Calu3 (cell line): ENCODE data around the gene CACNA2D2. TPM values are rescaled to one million over a fixed set of nuclear protein-coding genes. Genes with fewer than 3 reads are reported as not detected.

Experiments
- BruUV-seq: library from RNA; stranded (reverse); fragments of 400-500 nt; replicated peaks from 2 replicates; lab custom pipeline; 2021; lab: Mats Ljungman, UMichigan
- CTCF ChIA-PET: fragments of 300-600 bp; sonication (Branson Sonifier 250); formaldehyde crosslinking; loops from one replicate; lab custom pipeline; 2022; ENCODE audit warnings: antibody characterized with exemption; lab: Charles Lee
- DNase-seq: peaks from one replicate; pipeline ENCODE4 v3.0.0; 2022
- H3K27ac Mint-ChIP-seq: one replicate; pipeline ENCODE4 v1.8.0; 2022; ENCODE audit warnings: mixed read lengths; ENCODE audit not compliant: unreplicated experiment
- H3K27me3 Mint-ChIP-seq: one replicate; pipeline ENCODE4 v1.8.0; 2022; ENCODE audit warnings: mixed read lengths; ENCODE audit not compliant: unreplicated experiment
- H3K36me3 Mint-ChIP-seq: one replicate; pipeline ENCODE4 v1.8.0; 2022; ENCODE audit warnings: mild to moderate bottlenecking, moderate library complexity, mixed read lengths; ENCODE audit not compliant: insufficient read depth, unreplicated experiment
- H3K4me1 Mint-ChIP-seq: one replicate; pipeline ENCODE4 v1.8.0; 2022; ENCODE audit warnings: mild to moderate bottlenecking, low read depth, mixed read lengths; ENCODE audit not compliant: unreplicated experiment
- H3K4me3 Mint-ChIP-seq: one replicate; pipeline ENCODE4 v1.8.0; 2022; ENCODE audit warnings: mild to moderate bottlenecking, low read depth, moderate library complexity, mixed read lengths; ENCODE audit not compliant: unreplicated experiment
- H3K9me3 Mint-ChIP-seq: one replicate; pipeline ENCODE4 v1.8.0; 2022; ENCODE audit warnings: low read depth, mixed read lengths; ENCODE audit not compliant: unreplicated experiment
- intact Hi-C: fragments of 100-400 bp; cut with micrococcal nuclease; formaldehyde crosslinking; loops from one replicate; pipeline ENCODE4 v1.10.0; 2022; ENCODE audit not compliant: unreplicated experiment
- total RNA-seq: library from RNA; stranded (reverse); gene quantifications from 2 replicates; pipeline ENCODE4 v1.2.3, GENCODE V29; 2022
- TF ChIP-seq, protein P1 (sequence below): fragments of 200-600 bp; IDR thresholded peaks from one replicate; pipeline ENCODE4 v1.8.0; 2022; ENCODE audit warnings: antibody characterized with exemption; ENCODE audit not compliant: unreplicated experiment

Gene CACNA2D2
- total RNA-seq, 1 experiment from 2014 or later = 0.12 TPM

DNA sequence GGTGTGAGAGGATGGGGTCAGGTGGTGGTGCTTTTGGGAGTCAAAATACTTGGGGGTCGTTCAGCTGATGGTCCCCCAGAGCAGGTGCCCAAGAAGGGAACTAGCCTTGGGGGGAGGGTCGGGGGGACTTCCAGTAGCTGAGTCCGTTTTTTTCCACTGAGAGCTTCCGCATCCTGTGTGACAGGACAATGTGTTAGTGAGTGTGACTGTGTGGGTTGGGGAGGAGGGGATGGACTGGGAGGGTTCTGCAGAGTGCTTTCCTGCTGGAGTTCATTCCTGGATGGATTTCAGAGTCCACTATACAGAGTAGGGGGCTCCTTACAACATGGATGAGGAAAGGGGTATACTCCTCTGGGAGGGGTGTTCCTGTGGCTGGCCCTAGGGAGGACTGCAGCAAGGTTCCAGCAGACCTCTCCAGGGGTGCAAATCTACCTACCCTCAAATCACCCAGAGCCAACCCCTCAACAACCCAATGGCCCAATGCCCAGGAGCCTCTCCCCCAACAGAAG is 180.3 kb downstream of the CACNA2D2 start:
- Mint-ChIP-seq H3K4me3 (no peak overlapping the region), H3K27me3 (no peaks in the 10 kb centered on the region), H3K27ac (no peak overlapping the region), H3K4me1 (no peaks in the 10 kb centered on the region), H3K9me3 (no peaks in the 10 kb centered on the region), H3K36me3 (peaks cover 43% of the 10 kb centered on the region)
- TF ChIP-seq, protein P1, sequence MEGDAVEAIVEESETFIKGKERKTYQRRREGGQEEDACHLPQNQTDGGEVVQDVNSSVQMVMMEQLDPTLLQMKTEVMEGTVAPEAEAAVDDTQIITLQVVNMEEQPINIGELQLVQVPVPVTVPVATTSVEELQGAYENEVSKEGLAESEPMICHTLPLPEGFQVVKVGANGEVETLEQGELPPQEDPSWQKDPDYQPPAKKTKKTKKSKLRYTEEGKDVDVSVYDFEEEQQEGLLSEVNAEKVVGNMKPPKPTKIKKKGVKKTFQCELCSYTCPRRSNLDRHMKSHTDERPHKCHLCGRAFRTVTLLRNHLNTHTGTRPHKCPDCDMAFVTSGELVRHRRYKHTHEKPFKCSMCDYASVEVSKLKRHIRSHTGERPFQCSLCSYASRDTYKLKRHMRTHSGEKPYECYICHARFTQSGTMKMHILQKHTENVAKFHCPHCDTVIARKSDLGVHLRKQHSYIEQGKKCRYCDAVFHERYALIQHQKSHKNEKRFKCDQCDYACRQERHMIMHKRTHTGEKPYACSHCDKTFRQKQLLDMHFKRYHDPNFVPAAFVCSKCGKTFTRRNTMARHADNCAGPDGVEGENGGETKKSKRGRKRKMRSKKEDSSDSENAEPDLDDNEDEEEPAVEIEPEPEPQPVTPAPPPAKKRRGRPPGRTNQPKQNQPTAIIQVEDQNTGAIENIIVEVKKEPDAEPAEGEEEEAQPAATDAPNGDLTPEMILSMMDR = no peak
- CTCF ChIA-PET = no interaction called here
- no TSS peak for BruUV-seq
- intact Hi-C loops = loop anchor here (10.0 kb wide), 1 partner anchor 48 kb away; the partner anchor contains the start of gene LSMEM2
- no peak for DNase-seq

- intact Hi-C loops = loop anchor here (10.0 kb wide), 1 partner anchor 48 kb away; the partner anchor contains the start of gene LSMEM2
- Mint-ChIP-seq H3K36me3 (peaks cover 38% of the 10 kb centered on the region), H3K9me3 (no peaks in the 10 kb centered on the region), H3K27me3 (no peaks in the 10 kb centered on the region), H3K4me1 (no peaks in the 10 kb centered on the region), H3K27ac (peak within 1 kb of the TSS; percentile 94), H3K4me3 (peak within 1 kb of the TSS; percentile 74)
- no TSS peak for BruUV-seq
- TF ChIP-seq, protein P1 = no peak
- CTCF ChIA-PET = no interaction called here
- DNase-seq = no peak
These were observed 180.9 kb downstream of the CACNA2D2 start, which contains the start of gene HYAL2 for GRCh38 chr3:50322386-50323091. Gene HYAL2 (minus strand): TSS chr3:50322745. CDS start chr3:50320489, 2,256 bp downstream.

GRCh38 chr3:50322115-50322385 is 181.4 kb downstream of the CACNA2D2 start:
- Mint-ChIP-seq H3K27me3 (no peaks in the 10 kb centered on the region), H3K4me3 (peak overlapping the region; percentile 74), H3K27ac (no peak overlapping the region), H3K9me3 (no peaks in the 10 kb centered on the region), H3K4me1 (peaks cover under 1% of the 10 kb centered on the region), H3K36me3 (peaks cover 37% of the 10 kb centered on the region)
- intact Hi-C loops = loop anchor here (10.0 kb wide), 1 partner anchor 47 kb away; the partner anchor contains the start of gene LSMEM2
- DNase-seq = no peak
- CTCF ChIA-PET = no interaction called here
- no TSS peak for BruUV-seq
- TF ChIP-seq, protein P1 = no peak

GRCh38 chr3:50321336-50322114 is 181.9 kb downstream of the CACNA2D2 start:
- H3K4me1 Mint-ChIP-seq = peaks cover 6% of the 10 kb centered on the region
- H3K36me3 Mint-ChIP-seq = peaks cover 37% of the 10 kb centered on the region
- DNase-seq = peak; percentile 91
- H3K27ac Mint-ChIP-seq = peak overlapping the region; percentile 94
- peak overlapping the region; percentile 74 for H3K4me3 Mint-ChIP-seq
- no peaks in the 10 kb centered on the region for H3K27me3 Mint-ChIP-seq
- CTCF ChIA-PET = interaction anchor here (0.5 to 0.7 kb wide), 4 partner anchors 15 to 62 kb away, joined by 3 to 5 read pairs (median 4); partner anchors contain the start of genes CYB561D2 and NPRL2
- BruUV-seq = no TSS peak
- intact Hi-C loops = loop anchor here (10.0 kb wide), 1 partner anchor 47 kb away; the partner anchor contains the start of gene LSMEM2
- TF ChIP-seq, protein P1 = peak; percentile 12
- no peaks in the 10 kb centered on the region for H3K9me3 Mint-ChIP-seq
